ENCODE data around the gene VTI1A. TPM values are rescaled to one million over a fixed set of nuclear protein-coding genes. Genes with fewer than 3 reads are reported as not detected.

Gene VTI1A
- total and polyA plus RNA-seq, 2 of the 13 experiments (the other 11 are each of a cell fraction or from before 2014, with no cell fraction given), result 11.7 to 32.7 TPM

GRCh38 chr10:112774798-112775197, 327.8 kb downstream of the VTI1A start:
- Histone ChIP-seq H3K4me3 (replicated peaks in 1 of 3; ENCODE audit: insufficient read depth in 1 of 3, low read depth in 2 of 3, low read length in 3 of 3) (no peak overlapping the region), H3K36me3 (replicated peaks in 1 of 2; ENCODE audit: control insufficient read depth in 1 of 2, insufficient read depth in 2 of 2, low read length in 2 of 2) (no peaks in the 10 kb centered on the region), H3K4me2 (ENCODE audit: low read depth, low read length) (no peak overlapping the region), H3K9me3 (ENCODE audit: low read length) (no peaks in the 10 kb centered on the region), H4K20me1 (ENCODE audit: insufficient read depth, low read length) (no peaks in the 10 kb centered on the region), H3K79me2 (ENCODE audit: insufficient read depth, low read length) (no peaks in the 10 kb centered on the region), H3K4me1 (ENCODE audit: insufficient read depth, low read length) (peaks cover 48% of the 10 kb centered on the region), H2AFZ (ENCODE audit: low read length) (no peak overlapping the region), H3K9ac (ENCODE audit: insufficient read depth, low read depth, low read length) (no peak overlapping the region), H3K27ac (ENCODE audit: extremely low read length, insufficient read depth, low read length) (peak overlapping the region; percentile 27), H3K27me3 (ENCODE audit: control insufficient read depth in 1 of 2, insufficient read depth in 2 of 2, low read length in 2 of 2) (no peaks in the 10 kb centered on the region)
- TF ChIP-seq HOXA3 (CRISPR knock-in tag; IDR thresholded peaks at IDR 0.05) (no peak), ZNF44 (CRISPR knock-in tag; IDR thresholded peaks at IDR 0.05) (no peak), KDM6A (CRISPR knock-in tag; IDR thresholded peaks at IDR 0.05; ENCODE audit: low read depth) (no peak), KDM2A (CRISPR knock-in tag; IDR thresholded peaks at IDR 0.05; ENCODE audit: borderline replicate concordance, low read depth) (no peak), SATB2 (CRISPR knock-in tag; IDR thresholded peaks at IDR 0.05) (no peak), SETDB1 (CRISPR knock-in tag; IDR thresholded peaks at IDR 0.05; ENCODE audit: borderline replicate concordance) (no peak), HOXD1 (CRISPR knock-in tag; IDR thresholded peaks at IDR 0.05) (no peak), ZNF280B (CRISPR knock-in tag; IDR thresholded peaks at IDR 0.05; ENCODE audit: borderline replicate concordance) (no peak), KLF11 (CRISPR knock-in tag; IDR thresholded peaks at IDR 0.05) (no peak), ZNF414 (CRISPR knock-in tag; IDR thresholded peaks at IDR 0.05) (no peak), ZNF816 (CRISPR knock-in tag; IDR thresholded peaks at IDR 0.05; ENCODE audit: borderline replicate concordance) (no peak), HDAC2 (CRISPR knock-in tag; IDR thresholded peaks at IDR 0.05) (no peak), RELA (CRISPR knock-in tag; IDR thresholded peaks at IDR 0.05) (no peak), ZNF564 (CRISPR knock-in tag; IDR thresholded peaks at IDR 0.05) (no peak)
- ATAC-seq (no peak), FAIRE-seq (no peak), DNase-seq (ENCODE audit: low spot score) (no peak)
- intact Hi-C loops (cut with micrococcal nuclease; ENCODE audit: unreplicated experiment), result no loop called here
- 97% methylated on average over 10 of the region's 10 CpGs for WGBS (ENCODE audit: low lambda C conversion rate)
- no TSS peak for BruUV-seq (replicated peaks)
- POLR2A ChIA-PET, result no interaction called here
- CTCF ChIA-PET (ENCODE audit: low intra/inter-chr PET ratio, low total read pairs), result no interaction called here
- in situ Hi-C loops (cut with HindIII; ENCODE audit: extremely low pct_ligation_motif_present, low pct_unique_long_range_greater_than_20kb), result no loop called here

All from HepG2 (cell line).